ENCODE results near the gene TREML4.

Gene TREML4

DNA sequence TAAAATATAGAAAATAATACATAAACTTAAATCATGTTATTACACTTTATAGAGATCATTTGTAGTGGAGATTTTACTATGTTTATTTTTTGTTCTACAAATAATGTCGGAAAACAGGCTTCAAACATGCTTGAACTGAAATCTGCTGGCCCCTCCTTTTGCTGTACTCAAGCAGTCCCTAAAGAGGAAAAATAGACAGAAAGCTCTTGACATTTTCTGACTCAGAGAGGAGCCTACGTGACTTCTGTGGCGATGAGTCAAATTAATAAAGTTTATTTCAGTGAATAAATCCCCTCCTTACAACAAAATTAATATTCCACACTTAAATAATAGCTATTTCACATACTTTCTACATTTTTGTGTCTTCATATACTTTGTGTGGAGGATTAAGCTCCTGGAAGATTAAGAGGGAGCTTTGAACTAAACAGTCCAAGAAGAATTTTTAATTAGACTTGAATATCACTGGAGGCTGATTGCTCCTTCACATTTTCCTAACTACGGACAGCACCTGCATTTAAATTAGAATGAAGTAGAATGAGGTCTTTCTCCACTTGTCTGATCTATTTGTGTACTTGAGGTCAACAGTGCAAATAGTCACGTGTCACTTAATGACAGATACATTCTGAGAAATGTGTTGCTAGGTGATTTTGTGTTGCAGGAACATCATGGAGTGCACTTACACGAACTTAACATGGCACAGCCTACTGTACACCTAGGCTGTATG, 60.0 kb downstream of the TREML4 start:
- DNase-seq = peak; percentile 91
